PC-9 (cell line): ENCODE data around the gene NCAM2. TPM values are rescaled to one million over a fixed set of nuclear protein-coding genes. Genes with fewer than 3 reads are reported as not detected.

Experiments
- BruUV-seq: library from RNA; stranded (reverse); fragments of 400-500 nt; replicated peaks from 2 replicates; lab custom pipeline; 2021; lab: Mats Ljungman, UMichigan
- CTCF ChIA-PET: fragments of 300-600 bp; sonication (Branson Sonifier 250); formaldehyde crosslinking; loops from one replicate; lab custom pipeline; 2022; ENCODE audit warnings: antibody characterized with exemption; lab: Charles Lee
- POLR2A ChIA-PET: fragments of 300-600 bp; sonication (Branson Sonifier 250); formaldehyde crosslinking; loops from one replicate; lab custom pipeline; 2022; ENCODE audit warnings: antibody characterized with exemption; ENCODE audit not compliant: unreplicated experiment; lab: Charles Lee
- DNase-seq, 2 experiments: peaks; one replicate each; pipeline versions ENCODE4 v3.0.0 to v3.0.0-alpha.2; 2015 to 2022; ENCODE audit warnings: mixed read lengths in 1 of 2
- H2AFZ ChIP-seq: fragments of 200-600 bp; sonication (generic); 2 replicates; pipeline ENCODE4 v1.8.1; 2017; ENCODE audit warnings: antibody characterized with exemption
- H3F3A ChIP-seq: fragments of 200-600 bp; sonication (generic); 2 replicates; pipeline ENCODE4 v1.8.1; 2017; ENCODE audit warnings: antibody characterized with exemption, mild to moderate bottlenecking, low read depth; ENCODE audit not compliant: insufficient read depth
- H3K27ac ChIP-seq: fragments of 200-600 bp; sonication (generic); 2 replicates; pipeline ENCODE4 v1.6.1; 2016; ENCODE audit warnings: mixed run types
- H3K27me3 ChIP-seq: fragments of 200-600 bp; sonication (generic); 2 replicates; pipeline ENCODE4 v1.6.1; 2016; ENCODE audit warnings: low read depth, mixed run types; ENCODE audit not compliant: insufficient read depth
- H3K36me3 ChIP-seq: fragments of 200-600 bp; sonication (generic); 2 replicates; pipeline ENCODE4 v1.6.1; 2016; ENCODE audit warnings: low read depth, mixed run types
- H3K4me1 ChIP-seq: fragments of 200-600 bp; sonication (generic); replicated peaks from 2 replicates; pipeline ENCODE4 v1.6.1; 2016; ENCODE audit warnings: mixed run types; ENCODE audit not compliant: insufficient read depth
- H3K4me2 ChIP-seq: fragments of 200-600 bp; sonication (generic); 2 replicates; pipeline ENCODE4 v1.6.1; 2017; ENCODE audit warnings: mixed run types
- H3K4me3 ChIP-seq: fragments of 200-600 bp; sonication (generic); 2 replicates; pipeline ENCODE4 v1.6.1; 2016; ENCODE audit warnings: mixed run types
- H3K79me2 ChIP-seq: fragments of 200-600 bp; sonication (generic); 2 replicates; pipeline ENCODE4 v1.6.1; 2017; ENCODE audit warnings: low read depth, mixed run types
- H3K9me2 ChIP-seq: fragments of 200-600 bp; sonication (generic); 2 replicates; pipeline ENCODE4 v1.8.1; 2017; ENCODE audit warnings: mild to moderate bottlenecking; ENCODE audit not compliant: insufficient read depth
- H3K9me3 ChIP-seq: fragments of 200-600 bp; sonication (generic); 2 replicates; pipeline ENCODE4 v1.8.1; 2016; ENCODE audit warnings: low read depth; ENCODE audit not compliant: insufficient read depth
- H4K20me1 ChIP-seq: fragments of 200-600 bp; sonication (generic); 2 replicates; pipeline ENCODE4 v1.8.1; 2017; ENCODE audit not compliant: insufficient read depth
- EZH2 ChIP-seq: fragments of 200-600 bp; sonication (generic); IDR thresholded peaks from 2 replicates; pipeline ENCODE4 v1.8.0; 2017; ENCODE audit warnings: antibody characterized with exemption, low read depth
- intact Hi-C: fragments of 100-400 bp; cut with micrococcal nuclease; formaldehyde crosslinking; loops from one replicate; pipeline ENCODE4 v1.10.0; 2022; ENCODE audit not compliant: unreplicated experiment
- total RNA-seq: library from RNA; stranded (reverse); gene quantifications from 2 replicates; pipeline ENCODE4 v1.2.3, GENCODE V29; 2021
- TF ChIP-seq, protein P1 (sequence below): fragments of 200-600 bp; sonication (generic); conservative IDR thresholded peaks from 2 replicates; pipeline ENCODE4 v1.6.1; 2017; ENCODE audit warnings: mixed run types, antibody characterized with exemption, mild to moderate bottlenecking, moderate library complexity

NCAM2 gene
- total RNA-seq, 1 experiment from 2014 or later = not detected

DNA sequence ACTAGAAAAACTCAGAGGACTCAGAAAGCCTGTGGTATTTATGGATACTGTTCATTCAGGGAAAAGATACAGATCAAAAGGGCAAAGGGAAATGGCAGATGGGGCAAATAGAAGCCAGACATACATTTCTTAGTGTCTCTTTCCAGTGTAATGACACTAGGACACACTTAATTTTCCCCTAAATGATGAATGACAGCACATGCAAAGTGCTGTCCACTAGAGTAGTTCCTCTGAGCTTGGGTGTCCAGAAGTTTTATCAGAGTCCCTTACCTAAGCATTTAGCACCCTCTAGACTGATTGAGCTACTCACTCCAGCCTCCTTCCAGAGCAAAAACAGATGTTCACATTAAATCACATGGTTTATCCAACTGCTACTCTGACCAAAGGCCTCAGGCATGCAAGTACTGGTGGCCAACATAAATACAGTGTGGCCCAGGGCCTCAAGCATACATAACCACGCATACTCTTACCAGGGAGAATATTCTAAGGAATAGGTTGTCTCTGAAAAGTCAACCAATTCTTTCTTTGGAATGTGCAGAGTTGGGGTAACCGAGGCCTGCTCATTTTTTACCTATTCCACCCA, 166.9 kb downstream of the NCAM2 start:
- no peaks in the 10 kb centered on the region for H3K9me3 ChIP-seq
- intact Hi-C loops = loop anchor here (10.0 kb wide), 2 partner anchors 60 to 1630 kb away; no protein-coding TSS in a partner anchor
- H3F3A ChIP-seq = no peaks in the 10 kb centered on the region
- H3K4me1 ChIP-seq = no peaks in the 10 kb centered on the region
- no peak overlapping the region for H2AFZ ChIP-seq
- no peak overlapping the region for H3K4me2 ChIP-seq
- no peaks in the 10 kb centered on the region for H3K27me3 ChIP-seq
- no peak overlapping the region for H3K27ac ChIP-seq
- ChIA-PET POLR2A (no interaction called here), CTCF (no interaction called here)
- DNase-seq = no peak
- no peak for TF ChIP-seq EZH2
- TF ChIP-seq, protein P1, sequence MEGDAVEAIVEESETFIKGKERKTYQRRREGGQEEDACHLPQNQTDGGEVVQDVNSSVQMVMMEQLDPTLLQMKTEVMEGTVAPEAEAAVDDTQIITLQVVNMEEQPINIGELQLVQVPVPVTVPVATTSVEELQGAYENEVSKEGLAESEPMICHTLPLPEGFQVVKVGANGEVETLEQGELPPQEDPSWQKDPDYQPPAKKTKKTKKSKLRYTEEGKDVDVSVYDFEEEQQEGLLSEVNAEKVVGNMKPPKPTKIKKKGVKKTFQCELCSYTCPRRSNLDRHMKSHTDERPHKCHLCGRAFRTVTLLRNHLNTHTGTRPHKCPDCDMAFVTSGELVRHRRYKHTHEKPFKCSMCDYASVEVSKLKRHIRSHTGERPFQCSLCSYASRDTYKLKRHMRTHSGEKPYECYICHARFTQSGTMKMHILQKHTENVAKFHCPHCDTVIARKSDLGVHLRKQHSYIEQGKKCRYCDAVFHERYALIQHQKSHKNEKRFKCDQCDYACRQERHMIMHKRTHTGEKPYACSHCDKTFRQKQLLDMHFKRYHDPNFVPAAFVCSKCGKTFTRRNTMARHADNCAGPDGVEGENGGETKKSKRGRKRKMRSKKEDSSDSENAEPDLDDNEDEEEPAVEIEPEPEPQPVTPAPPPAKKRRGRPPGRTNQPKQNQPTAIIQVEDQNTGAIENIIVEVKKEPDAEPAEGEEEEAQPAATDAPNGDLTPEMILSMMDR = no peak
- no peaks in the 10 kb centered on the region for H3K79me2 ChIP-seq
- BruUV-seq = no TSS peak
- no peak overlapping the region for H3K4me3 ChIP-seq
- H3K9me2 ChIP-seq = no peaks in the 10 kb centered on the region
- no peaks in the 10 kb centered on the region for H3K36me3 ChIP-seq
- H4K20me1 ChIP-seq = no peaks in the 10 kb centered on the region

DNA sequence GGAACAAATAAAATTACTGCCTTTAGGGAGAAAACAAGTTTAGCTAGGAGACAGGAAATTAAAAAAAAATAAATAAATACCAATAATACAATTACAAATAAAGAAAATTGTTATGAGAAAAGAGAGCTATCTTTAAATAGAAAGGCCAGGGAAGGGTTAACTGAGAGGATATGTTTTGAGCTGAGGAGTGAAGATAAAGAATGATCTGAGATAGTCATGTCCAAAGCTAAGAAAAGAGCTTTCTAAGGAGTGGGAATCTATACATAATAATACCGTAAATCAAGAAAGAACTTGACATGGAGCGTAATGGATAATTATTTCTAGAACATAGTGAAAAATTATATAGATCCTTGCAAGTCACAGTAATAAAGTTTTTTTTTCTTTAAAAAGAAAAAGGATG, 176.5 kb downstream of the NCAM2 start:
- Histone ChIP-seq H3K4me3 (no peak overlapping the region), H3K27ac (no peak overlapping the region), H3K4me2 (no peak overlapping the region), H3K4me1 (no peaks in the 10 kb centered on the region), H3F3A (no peaks in the 10 kb centered on the region), H2AFZ (no peak overlapping the region), H3K36me3 (no peaks in the 10 kb centered on the region), H3K79me2 (no peaks in the 10 kb centered on the region), H3K27me3 (no peaks in the 10 kb centered on the region), H4K20me1 (no peaks in the 10 kb centered on the region), H3K9me2 (no peaks in the 10 kb centered on the region), H3K9me3 (no peaks in the 10 kb centered on the region)
- TF ChIP-seq, protein P1 = no peak
- no peak for TF ChIP-seq EZH2
- DNase-seq = no peak
- POLR2A ChIA-PET = no interaction called here
- CTCF ChIA-PET = no interaction called here
- BruUV-seq = no TSS peak
- intact Hi-C loops = no loop called here

DNA sequence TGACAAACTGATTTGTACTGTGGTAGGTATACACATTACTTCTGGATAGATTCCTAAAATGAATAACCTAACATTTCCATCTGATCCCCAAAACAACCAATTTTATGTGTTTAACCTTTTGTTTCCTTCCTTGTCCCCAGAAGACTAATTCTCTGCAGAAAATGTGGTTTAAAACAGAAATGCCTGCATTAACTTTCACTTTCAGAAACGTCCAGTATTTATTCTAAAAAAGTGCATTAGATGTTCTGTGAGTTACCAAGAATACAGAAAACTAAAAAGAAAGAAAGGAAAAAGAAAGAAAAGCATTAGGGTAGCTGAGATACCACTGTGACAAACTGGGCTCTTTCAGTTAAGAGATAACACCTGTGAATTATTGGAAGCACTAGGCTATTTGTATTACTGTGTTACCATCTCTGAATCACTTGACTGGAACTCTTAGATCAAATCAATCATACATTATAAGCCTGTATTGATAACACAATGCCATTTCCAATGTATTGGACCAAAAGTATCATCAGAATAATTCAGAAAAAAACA, 177.7 kb downstream of the NCAM2 start:
- H3K4me3 ChIP-seq = no peak overlapping the region
- no peak overlapping the region for H3K27ac ChIP-seq
- POLR2A ChIA-PET = no interaction called here
- H4K20me1 ChIP-seq = no peaks in the 10 kb centered on the region
- intact Hi-C loops = no loop called here
- no peak overlapping the region for H3K4me2 ChIP-seq
- no peaks in the 10 kb centered on the region for H3K79me2 ChIP-seq
- BruUV-seq = no TSS peak
- no peaks in the 10 kb centered on the region for H3K9me3 ChIP-seq
- H3K9me2 ChIP-seq = no peaks in the 10 kb centered on the region
- no peaks in the 10 kb centered on the region for H3K27me3 ChIP-seq
- no peak overlapping the region for H2AFZ ChIP-seq
- no peaks in the 10 kb centered on the region for H3K4me1 ChIP-seq
- H3F3A ChIP-seq = no peaks in the 10 kb centered on the region
- no peaks in the 10 kb centered on the region for H3K36me3 ChIP-seq
- CTCF ChIA-PET = no interaction called here
- TF ChIP-seq EZH2 = no peak
- TF ChIP-seq, protein P1 = no peak
- DNase-seq = no peak
